Stomach (tissue), 4 donors: ENCODE measurements around the gene EDDM13.

Experiments
- EP300 ChIP-seq: sonication (generic); formaldehyde crosslinking; IDR thresholded peaks from one replicate; pipeline ENCODE4 v1.6.1; 2017; ENCODE audit warnings: antibody characterized with exemption
- POLR2A ChIP-seq, 4 donors: fragments of 450-650 bp; IDR thresholded peaks; one replicate each; pipeline ENCODE4 v1.6.1; 2016; ENCODE audit warnings: antibody characterized with exemption in 4 of 4, control low read depth in 2 of 4, mild to moderate bottlenecking in 1 of 4, moderate library complexity in 1 of 4
- POLR2AphosphoS5 ChIP-seq, 3 donors: sonication (generic); formaldehyde crosslinking; IDR thresholded peaks; one replicate each; pipeline ENCODE4 v1.6.1; 2016; ENCODE audit warnings: antibody characterized with exemption in 3 of 3
- TF ChIP-seq, protein P1 (sequence below), 7 experiments: fragments of 450-650 bp in 4 of 7; fragments of 200-600 bp in 3 of 7; sonication (generic) in 3 of 7; IDR thresholded peaks; one replicate each; pipeline ENCODE4 v1.5.1; 2016 to 2019; ENCODE audit warnings: antibody characterized with exemption in 7 of 7, control low read depth in 2 of 7, mild to moderate bottlenecking in 1 of 7

DNA sequence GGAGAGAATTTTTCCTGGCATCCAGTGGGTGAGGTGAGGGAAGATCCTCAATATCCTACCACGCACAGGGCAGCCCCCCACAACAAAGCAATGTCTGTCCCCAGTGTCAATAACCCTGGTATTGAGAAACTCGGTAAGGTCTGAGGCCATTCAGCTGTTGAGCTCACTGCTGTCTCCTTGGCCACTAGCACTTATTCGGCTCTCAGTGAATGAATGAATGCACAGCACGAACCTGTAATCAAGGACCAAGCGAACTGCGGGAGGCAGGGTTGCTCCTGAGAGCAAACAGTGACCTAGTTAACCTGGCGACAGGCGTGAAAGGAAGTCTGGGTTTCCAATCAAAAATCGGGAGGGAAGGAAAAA lies 41.5 kb downstream of the EDDM13 start:
- TF ChIP-seq POLR2A (IDR thresholded peaks at IDR 0.05): no peak
- TF ChIP-seq, protein P1, sequence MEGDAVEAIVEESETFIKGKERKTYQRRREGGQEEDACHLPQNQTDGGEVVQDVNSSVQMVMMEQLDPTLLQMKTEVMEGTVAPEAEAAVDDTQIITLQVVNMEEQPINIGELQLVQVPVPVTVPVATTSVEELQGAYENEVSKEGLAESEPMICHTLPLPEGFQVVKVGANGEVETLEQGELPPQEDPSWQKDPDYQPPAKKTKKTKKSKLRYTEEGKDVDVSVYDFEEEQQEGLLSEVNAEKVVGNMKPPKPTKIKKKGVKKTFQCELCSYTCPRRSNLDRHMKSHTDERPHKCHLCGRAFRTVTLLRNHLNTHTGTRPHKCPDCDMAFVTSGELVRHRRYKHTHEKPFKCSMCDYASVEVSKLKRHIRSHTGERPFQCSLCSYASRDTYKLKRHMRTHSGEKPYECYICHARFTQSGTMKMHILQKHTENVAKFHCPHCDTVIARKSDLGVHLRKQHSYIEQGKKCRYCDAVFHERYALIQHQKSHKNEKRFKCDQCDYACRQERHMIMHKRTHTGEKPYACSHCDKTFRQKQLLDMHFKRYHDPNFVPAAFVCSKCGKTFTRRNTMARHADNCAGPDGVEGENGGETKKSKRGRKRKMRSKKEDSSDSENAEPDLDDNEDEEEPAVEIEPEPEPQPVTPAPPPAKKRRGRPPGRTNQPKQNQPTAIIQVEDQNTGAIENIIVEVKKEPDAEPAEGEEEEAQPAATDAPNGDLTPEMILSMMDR (IDR thresholded peaks at IDR 0.05): no peak
- no peak for TF ChIP-seq POLR2AphosphoS5 (IDR thresholded peaks at IDR 0.05)
- TF ChIP-seq EP300: no peak
